OCI-LY7 (cell line): ENCODE measurements around the gene SLC12A8. TPM values are rescaled to one million over a fixed set of nuclear protein-coding genes. Genes with fewer than 3 reads are reported as not detected.

Experiments
- BruUV-seq: library from RNA; stranded (reverse); fragments of 400-500 nt; replicated peaks from 2 replicates; lab custom pipeline; 2021; lab: Mats Ljungman, UMichigan
- CTCF ChIA-PET: fragments of 300-600 bp; sonication (Branson Sonifier 250); formaldehyde crosslinking; loops from one replicate; lab custom pipeline; 2022; ENCODE audit warnings: antibody characterized with exemption; ENCODE audit not compliant: unreplicated experiment; lab: Charles Lee
- POLR2A ChIA-PET: fragments of 300-600 bp; sonication (Branson Sonifier 250); formaldehyde crosslinking; loops from one replicate; lab custom pipeline; 2022; ENCODE audit warnings: antibody characterized with exemption; lab: Charles Lee
- DNase-seq: peaks from one replicate; pipeline ENCODE4 v3.0.0-alpha.2; 2015; ENCODE audit warnings: low spot score
- H2AFZ ChIP-seq: fragments of 200-600 bp; sonication (generic), shearing (Covaris generic); 2 replicates; pipeline ENCODE4 v1.6.1; 2014; ENCODE audit warnings: mild to moderate bottlenecking, antibody characterized with exemption, low read length, moderate library complexity
- H3K27ac ChIP-seq: fragments of 200-600 bp; sonication (generic); 2 replicates; pipeline ENCODE4 v1.5.1; 2014; ENCODE audit warnings: mixed run types, low read depth, mild to moderate bottlenecking, moderate library complexity, low read length, inconsistent platforms; ENCODE audit not compliant: poor library complexity, severe bottlenecking
- H3K36me3 ChIP-seq: fragments of 200-600 bp; sonication (generic); 2 replicates; pipeline ENCODE4 v1.6.1; 2014; ENCODE audit warnings: mild to moderate bottlenecking, antibody characterized with exemption, low read length, moderate library complexity, mixed read lengths; ENCODE audit not compliant: insufficient read depth
- H3K4me1 ChIP-seq: fragments of 200-600 bp; sonication (generic); 2 replicates; pipeline ENCODE4 v1.5.1; 2014; ENCODE audit warnings: mild to moderate bottlenecking, low read length; ENCODE audit not compliant: insufficient read depth, poor library complexity, severe bottlenecking
- H3K4me2 ChIP-seq: fragments of 200-600 bp; sonication (generic); 2 replicates; pipeline ENCODE4 v1.6.1; 2014; ENCODE audit warnings: mild to moderate bottlenecking, low read length
- H3K4me3 ChIP-seq: fragments of 200-600 bp; sonication (generic); 2 replicates; pipeline ENCODE4 v1.5.1; 2014; ENCODE audit warnings: mild to moderate bottlenecking, low read depth, low read length; ENCODE audit not compliant: poor library complexity, severe bottlenecking
- H3K79me2 ChIP-seq: fragments of 200-600 bp; sonication (generic); 2 replicates; pipeline ENCODE4 v1.6.1; 2016; ENCODE audit warnings: low read depth, mild to moderate bottlenecking, low read length, moderate library complexity, mixed read lengths; ENCODE audit not compliant: insufficient read depth
- H3K9me2 ChIP-seq: fragments of 200-600 bp; sonication (generic); 2 replicates; pipeline ENCODE4 v1.6.1; 2016; ENCODE audit warnings: mild to moderate bottlenecking, low read length, mixed read lengths; ENCODE audit not compliant: insufficient read depth
- H3K9me3 ChIP-seq: fragments of 200-600 bp; sonication (generic); 2 replicates; pipeline ENCODE4 v1.6.1; 2014; ENCODE audit warnings: mild to moderate bottlenecking, mixed run types, low read length, mixed read lengths
- H4K20me1 ChIP-seq: fragments of 200-600 bp; sonication (generic); 2 replicates; pipeline ENCODE4 v1.6.1; 2014; ENCODE audit warnings: mild to moderate bottlenecking, antibody characterized with exemption, low read length, moderate library complexity, mixed read lengths; ENCODE audit not compliant: insufficient read depth
- CTCF ChIP-seq: fragments of 200-600 bp; sonication (generic); conservative IDR thresholded peaks from 2 replicates; pipeline ENCODE4 v1.5.1; 2014; ENCODE audit warnings: mild to moderate bottlenecking, antibody characterized with exemption, low read length, moderate library complexity, mixed read lengths
- EZH2phosphoT487 ChIP-seq: fragments of 200-600 bp; sonication (generic); IDR thresholded peaks from 2 replicates; pipeline ENCODE4 v1.6.1; 2018; ENCODE audit warnings: low read depth, borderline replicate concordance, mild to moderate bottlenecking, mixed run types, antibody characterized with exemption, low read length, moderate library complexity, mixed read lengths
- intact Hi-C: fragments of 100-400 bp; cut with micrococcal nuclease; formaldehyde crosslinking; loops from one replicate; pipeline ENCODE4 v1.10.0; 2022; ENCODE audit not compliant: unreplicated experiment
- total RNA-seq, 2 experiments: library from RNA; depleted of rRNA in 1 of 2; stranded (reverse); fragments of >200 nt in 1 of 2; shearing (Covaris generic) in 1 of 2; gene quantifications; 2 replicates each; pipeline ENCODE4 v1.2.3, GENCODE V29; 2014 to 2022

SLC12A8 gene
- total RNA-seq, 2 experiments from 2014 or later, result 0.84 to 1.0 TPM

- Histone ChIP-seq H3K9me2 (no peaks in the 10 kb centered on the region), H3K4me1 (no peaks in the 10 kb centered on the region), H3K4me2 (no peak overlapping the region), H3K9me3 (no peaks in the 10 kb centered on the region), H4K20me1 (no peaks in the 10 kb centered on the region), H3K79me2 (no peaks in the 10 kb centered on the region), H3K27ac (no peak overlapping the region), H3K36me3 (no peaks in the 10 kb centered on the region), H3K4me3 (no peak overlapping the region), H2AFZ (no peak overlapping the region)
- CTCF ChIA-PET, result no interaction called here
- POLR2A ChIA-PET, result interaction anchor here (0.5 to 0.8 kb wide), 2 partner anchors 30 to 32 kb away, joined by 3 read pairs; no protein-coding TSS in a partner anchor
- no peak for DNase-seq
- intact Hi-C loops, result no loop called here
- no TSS peak for BruUV-seq
- TF ChIP-seq CTCF (no peak), EZH2phosphoT487 (no peak)
These were observed 941 bp downstream of the SLC12A8 start for GRCh38 chr3:125211523-125212090.

GRCh38 chr3:125207949-125208568 lies 4.5 kb downstream of the SLC12A8 start:
- no peak for DNase-seq
- Histone ChIP-seq H3K27ac (no peak overlapping the region), H3K9me3 (no peaks in the 10 kb centered on the region), H3K36me3 (no peaks in the 10 kb centered on the region), H3K79me2 (no peaks in the 10 kb centered on the region), H3K4me1 (no peaks in the 10 kb centered on the region), H2AFZ (no peak overlapping the region), H4K20me1 (no peaks in the 10 kb centered on the region), H3K4me3 (no peak overlapping the region), H3K9me2 (no peaks in the 10 kb centered on the region), H3K4me2 (no peak overlapping the region)
- TF ChIP-seq EZH2phosphoT487, result no peak
- TF ChIP-seq CTCF, result no peak
- ChIA-PET CTCF (no interaction called here), POLR2A (interaction anchor here (0.9 kb wide), 1 partner anchor 18 kb away, joined by 3 read pairs; no protein-coding TSS in a partner anchor)
- intact Hi-C loops, result no loop called here
- BruUV-seq, result no TSS peak

- ChIA-PET CTCF (no interaction called here), POLR2A (no interaction called here)
- Histone ChIP-seq H3K4me3 (no peak overlapping the region), H3K79me2 (no peaks in the 10 kb centered on the region), H3K4me1 (no peaks in the 10 kb centered on the region), H4K20me1 (no peaks in the 10 kb centered on the region), H3K27ac (no peak overlapping the region), H3K4me2 (no peak overlapping the region), H3K36me3 (no peaks in the 10 kb centered on the region), H3K9me2 (no peaks in the 10 kb centered on the region), H2AFZ (no peak overlapping the region), H3K9me3 (no peaks in the 10 kb centered on the region)
- DNase-seq, result no peak
- intact Hi-C loops, result no loop called here
- BruUV-seq, result no TSS peak
- TF ChIP-seq EZH2phosphoT487, result no peak
- TF ChIP-seq CTCF, result no peak
These were observed 5.0 kb downstream of the SLC12A8 start for GRCh38 chr3:125207507-125207906.
